Stimulated activated CD4-positive, alpha-beta T cell treated with anti-CD3 and anti-CD28 coated beads, Interleukin-4, amount 100 ng/mL, for 48 hours (primary cell): ENCODE measurements around the gene TMEM97.
"Not testable (repeated sequence)": the region's sequence is repeated elsewhere in the genome, so short reads cannot be mapped to it uniquely, and the experiment has no call there.

Source experiments
- DNase-seq, 2 donors: peaks; one replicate each; pipeline ENCODE4 v3.0.0-alpha.2; 2020; ENCODE audit warnings: low read depth in 2 of 2

Gene TMEM97

GRCh38 chr17:28338056-28338768 is 19.2 kb downstream of the TMEM97 start:
- DNase-seq: no peak

- not testable (repeated sequence) for DNase-seq
Observed at GRCh38 chr17:28338769-28339212, 19.8 kb downstream of the TMEM97 start.

- no peak for DNase-seq
Observed at GRCh38 chr17:28339431-28339830, 20.4 kb downstream of the TMEM97 start.

GRCh38 chr17:28340374-28340773 is 21.4 kb downstream of the TMEM97 start:
- DNase-seq: no peak

- no peak for DNase-seq
Observed at GRCh38 chr17:28341516-28341915, 22.5 kb downstream of the TMEM97 start.

- no peak for DNase-seq
Observed at GRCh38 chr17:28342313-28342712, 23.3 kb downstream of the TMEM97 start.

GRCh38 chr17:28343491-28343932 is 24.5 kb downstream of the TMEM97 start:
- DNase-seq: no peak

- no peak for DNase-seq
Observed at GRCh38 chr17:28344011-28344410, 25.0 kb downstream of the TMEM97 start.

GRCh38 chr17:28344435-28344901 is 25.5 kb downstream of the TMEM97 start:
- DNase-seq: no peak

- no peak for DNase-seq
Observed at GRCh38 chr17:28345419-28346198, 26.6 kb downstream of the TMEM97 start.

- no peak for DNase-seq
Observed at GRCh38 chr17:28346199-28346580, 27.2 kb downstream of the TMEM97 start.

GRCh38 chr17:28346746-28347246 is 27.8 kb downstream of the TMEM97 start:
- DNase-seq: no peak

GRCh38 chr17:28347261-28347891 is 28.4 kb downstream of the TMEM97 start:
- DNase-seq: no peak

GRCh38 chr17:28348979-28349378 is 30.0 kb downstream of the TMEM97 start:
- no peak for DNase-seq

- no peak for DNase-seq
Observed at GRCh38 chr17:28350271-28350670, 31.3 kb downstream of the TMEM97 start.

- DNase-seq: peak; percentile 92 to 94
Observed at GRCh38 chr17:28357061-28357900, 38.3 kb downstream of the TMEM97 start, which contains the start of gene POLDIP2. TSS of gene POLDIP2 (minus strand) at chr17:28357527. CDS start at chr17:28357448, 79 bp downstream.

GRCh38 chr17:28357901-28358197 is 38.8 kb downstream of the TMEM97 start:
- no peak for DNase-seq

GRCh38 chr17:28363186-28363585 is 44.2 kb downstream of the TMEM97 start:
- no peak for DNase-seq

GRCh38 chr17:28363776-28364650 is 45.0 kb downstream of the TMEM97 start:
- no peak for DNase-seq

GRCh38 chr17:28364665-28365363 is 45.8 kb downstream of the TMEM97 start, which contains the start of gene SEBOX:
TSS of gene SEBOX (minus strand) at chr17:28365199. CDS start at chr17:28365151, 48 bp downstream.
- no peak for DNase-seq
